Measurements from ENCODE around the gene SGO1. TPM values are rescaled to one million over a fixed set of nuclear protein-coding genes. Genes with fewer than 3 reads are reported as not detected.
A peak's percentile ranks its signal among the peaks of the same experiment; 100 is the strongest.
"Not testable (repeated sequence)": the region's sequence is repeated elsewhere in the genome, so short reads cannot be mapped to it uniquely, and the experiment has no call there.

SGO1 gene
- total RNA-seq (2014; rRNA removed; shearing (Covaris generic)): 15.9 and 18.2 TPM in 2 replicates
- 19.6 and 20.4 TPM in 2 replicates for polyA plus RNA-seq (2015; cell fraction: cytosol; rRNA removed)
- polyA plus RNA-seq (2015; cell fraction: nucleus; rRNA removed): 12.7 and 14.7 TPM in 2 replicates

DNA sequence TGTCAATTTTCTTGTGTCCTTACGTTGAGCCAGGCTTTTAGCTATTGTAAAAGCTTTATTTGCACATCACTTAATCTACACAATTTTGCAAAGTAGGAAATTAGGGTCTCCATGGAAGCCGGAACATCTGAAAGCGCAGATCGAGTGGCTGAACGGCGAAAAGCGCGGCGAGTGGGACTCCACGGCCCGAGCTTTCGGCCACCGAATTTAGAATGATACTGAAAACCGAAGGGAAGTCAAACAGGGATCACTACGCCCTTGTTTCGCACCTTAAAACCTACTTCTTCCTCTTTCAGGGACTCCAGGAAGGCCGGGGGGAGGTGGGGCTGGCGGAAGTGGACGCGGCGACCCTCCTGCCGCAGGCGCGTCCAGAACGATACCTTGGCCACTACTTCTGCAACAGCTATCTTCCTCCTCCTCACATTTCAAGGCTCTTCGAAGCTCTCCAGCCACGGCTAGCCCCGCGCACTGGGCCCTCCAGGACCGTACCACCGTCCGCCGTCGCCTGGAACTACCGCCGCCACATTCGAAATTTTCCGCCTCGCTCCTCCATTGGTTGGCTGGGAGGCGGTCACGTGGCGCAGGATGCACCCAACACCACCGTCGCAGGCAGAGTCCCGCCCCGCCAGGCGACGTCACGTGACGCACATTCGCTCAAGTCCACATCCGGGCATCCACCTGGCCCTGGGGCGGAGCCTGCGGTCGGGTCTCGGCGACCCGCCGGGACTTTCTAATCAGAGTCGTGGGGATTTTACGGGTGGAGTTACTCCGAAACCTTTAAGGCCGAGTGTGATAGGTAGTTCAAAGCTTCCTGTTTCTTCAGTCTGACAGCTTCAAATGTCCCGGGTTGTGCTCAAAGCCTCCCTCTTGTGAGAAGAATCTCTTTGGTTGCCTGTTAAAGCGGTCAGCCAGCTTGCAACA lies at the start of gene SGO1:
Gene SGO1 (minus strand): TSS at position 528 of the 921 bp plus-strand sequence. CDS start 2,179 bp downstream, outside the sequence.
- peak; percentile 97 for DNase-seq (ENCODE audit: low read depth)

DNA sequence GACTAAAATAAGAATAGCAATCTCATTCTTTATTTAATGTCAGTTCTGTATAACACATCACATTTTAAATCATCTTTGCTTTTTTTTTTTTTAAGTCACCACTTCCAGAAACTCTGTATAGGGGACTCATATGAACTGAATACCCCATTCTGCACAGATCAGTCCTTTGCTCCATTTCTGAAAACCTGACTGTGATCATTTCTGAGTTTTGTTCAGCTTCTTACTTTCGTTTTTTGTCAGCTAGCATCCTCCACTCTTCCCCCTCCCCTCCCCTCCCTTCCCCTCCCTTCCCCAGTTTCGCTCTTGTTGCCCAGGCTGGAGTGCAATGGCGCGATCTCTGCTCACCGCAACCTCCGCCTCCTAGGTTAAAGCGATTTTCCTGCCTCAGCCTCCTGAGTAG lies 49.8 kb upstream of the SGO1 start:
- no peak for DNase-seq (ENCODE audit: low read depth)

DNA sequence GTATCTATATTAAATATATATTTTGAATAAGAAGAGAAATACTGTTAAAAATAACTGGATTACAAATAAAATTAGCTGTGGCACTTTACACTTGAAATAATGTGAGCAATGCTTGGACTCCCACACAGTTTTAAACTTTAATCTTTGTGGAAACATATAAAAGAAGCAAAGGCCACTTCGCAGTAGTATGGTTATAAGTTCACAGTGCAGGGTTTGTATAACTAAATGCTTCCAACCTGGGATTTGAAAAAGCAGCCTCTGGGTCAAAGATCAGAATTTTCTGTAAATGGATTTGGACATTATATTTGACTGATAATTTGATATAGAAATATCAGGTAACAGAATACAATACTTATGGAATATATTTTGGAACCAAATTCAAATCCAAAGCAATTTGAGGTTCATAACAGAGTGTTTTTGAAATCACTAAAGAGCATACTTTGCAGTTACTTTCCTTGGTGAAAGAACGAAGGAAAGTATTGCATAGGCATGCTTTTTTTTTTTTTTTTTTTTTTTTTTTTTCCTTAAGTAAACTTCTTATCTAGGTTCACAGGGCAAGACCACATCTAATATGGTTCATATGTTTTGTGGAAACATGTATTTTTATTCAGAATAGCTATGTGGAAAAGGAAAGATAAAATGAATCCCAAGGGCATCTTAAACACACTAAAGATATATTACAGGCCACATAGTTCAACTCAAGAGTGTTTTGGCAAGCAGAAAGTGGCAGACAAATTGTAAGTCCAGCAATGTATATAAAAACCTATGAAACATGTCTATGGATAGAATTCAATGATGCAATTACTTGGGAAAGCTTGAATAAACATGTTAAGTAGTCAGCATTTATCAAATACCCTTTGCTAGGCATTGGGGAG lies 47.1 kb upstream of the SGO1 start:
- no peak for DNase-seq (ENCODE audit: low read depth)

DNA sequence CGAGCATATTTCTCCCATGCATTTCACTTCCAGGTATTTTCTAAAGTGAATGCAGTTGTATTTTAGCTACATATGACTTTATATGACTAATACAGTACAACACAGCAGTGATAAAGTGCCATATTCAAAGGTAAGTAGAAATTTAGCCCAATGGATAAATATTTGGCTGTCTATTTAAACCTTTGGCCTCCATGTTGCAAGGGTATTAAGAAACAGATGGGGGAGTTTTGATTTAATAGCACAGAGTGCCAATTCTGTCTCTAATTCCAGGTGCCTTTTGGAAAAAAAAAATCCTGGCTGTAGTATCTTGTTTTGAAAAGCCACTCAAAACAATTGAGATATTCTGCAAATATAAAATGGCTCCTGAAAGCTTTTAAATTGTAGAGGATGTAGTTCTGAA lies 44.9 kb upstream of the SGO1 start:
- DNase-seq (ENCODE audit: low read depth): no peak

DNA sequence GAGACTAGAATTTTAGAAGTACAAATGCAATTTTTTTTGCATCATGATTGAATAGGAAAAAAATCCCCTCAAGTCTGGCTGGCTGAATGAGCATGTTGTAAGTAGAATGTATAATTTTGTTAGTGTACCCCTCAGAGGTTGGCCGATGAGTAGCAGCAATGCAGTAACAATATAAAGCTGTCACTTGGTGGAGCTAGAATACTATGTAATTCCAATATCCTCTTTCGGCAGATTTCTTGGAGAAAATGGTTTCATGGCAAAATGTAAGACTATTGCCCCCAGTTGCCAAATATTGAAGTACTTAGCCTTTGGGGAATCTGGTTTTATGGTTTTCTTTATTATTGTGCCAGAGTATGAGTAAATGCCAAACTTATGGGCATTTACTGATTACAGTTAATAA lies 39.8 kb upstream of the SGO1 start:
- peak; percentile 47 for DNase-seq (ENCODE audit: low read depth)

DNA sequence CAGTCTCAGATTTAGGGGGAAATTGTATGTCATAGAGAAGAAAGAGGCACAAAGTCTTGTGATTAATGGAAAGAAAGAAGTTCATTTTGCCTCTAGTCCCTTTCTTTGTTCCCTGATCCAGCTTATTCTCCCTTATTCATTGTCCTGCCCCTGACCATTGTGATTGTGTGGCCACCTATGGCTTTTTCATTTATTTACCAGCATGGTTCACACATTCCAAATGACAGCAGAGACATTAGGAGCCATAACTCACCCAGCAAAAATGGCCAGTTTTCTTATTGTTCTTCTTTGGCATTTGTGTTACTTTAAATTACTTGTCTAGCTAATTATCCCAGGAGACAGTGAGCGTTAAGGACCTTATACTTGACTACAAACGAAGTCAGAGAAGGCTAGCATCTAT lies 36.3 kb upstream of the SGO1 start:
- DNase-seq (ENCODE audit: low read depth): no peak

GRCh38 chr3:20218215-20218614 lies 32.2 kb upstream of the SGO1 start:
- DNase-seq (ENCODE audit: low read depth): no peak

- DNase-seq (ENCODE audit: low read depth): peak; percentile 66
Measured at GRCh38 chr3:20215636-20216035, 29.6 kb upstream of the SGO1 start.

DNA sequence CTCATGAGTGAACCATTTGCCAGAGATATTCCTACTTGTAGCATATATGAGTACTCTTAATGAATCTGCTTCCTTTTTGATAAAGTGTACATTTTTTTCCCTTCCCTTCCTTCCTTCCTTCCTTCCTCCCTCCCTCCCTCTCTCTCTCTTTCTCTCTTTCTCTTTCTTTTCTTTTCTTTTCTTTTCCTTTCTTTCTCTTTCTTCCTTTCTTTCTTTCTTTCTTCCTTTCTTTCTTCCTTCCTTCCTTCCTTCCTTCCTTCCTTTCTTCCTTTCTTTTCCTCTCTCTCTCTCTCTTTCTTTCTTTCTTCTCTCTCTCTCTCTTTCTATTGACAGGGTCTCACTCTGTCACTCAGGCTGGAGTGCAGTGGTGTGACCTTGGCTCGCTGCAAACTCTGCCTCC lies 27.5 kb upstream of the SGO1 start:
- not testable (repeated sequence) for DNase-seq (ENCODE audit: low read depth)

- DNase-seq (ENCODE audit: low read depth): not testable (repeated sequence)
Measured at GRCh38 chr3:20207945-20208344, 21.9 kb upstream of the SGO1 start.

- not testable (repeated sequence) for DNase-seq (ENCODE audit: low read depth)
Measured at GRCh38 chr3:20205898-20206297, 19.9 kb upstream of the SGO1 start.

DNA sequence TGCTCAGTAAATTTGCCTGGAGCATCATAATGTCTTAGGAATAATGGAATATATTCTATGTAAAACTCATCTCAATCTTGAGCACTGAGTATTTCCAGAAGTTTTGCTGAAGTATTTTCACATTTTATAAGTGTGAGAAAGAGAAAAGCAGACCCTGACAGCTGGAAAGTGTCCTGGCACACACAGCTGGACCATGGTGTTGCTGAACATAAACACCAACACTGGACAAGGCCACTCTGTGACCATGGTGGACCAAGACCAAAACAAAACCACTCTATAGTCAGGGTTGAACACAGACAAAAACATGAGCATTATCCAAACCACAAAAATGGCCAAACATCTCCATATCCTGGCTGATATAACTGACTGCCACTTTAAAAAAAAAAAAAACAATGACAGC lies 15.1 kb upstream of the SGO1 start:
- DNase-seq (ENCODE audit: low read depth): no peak

DNA sequence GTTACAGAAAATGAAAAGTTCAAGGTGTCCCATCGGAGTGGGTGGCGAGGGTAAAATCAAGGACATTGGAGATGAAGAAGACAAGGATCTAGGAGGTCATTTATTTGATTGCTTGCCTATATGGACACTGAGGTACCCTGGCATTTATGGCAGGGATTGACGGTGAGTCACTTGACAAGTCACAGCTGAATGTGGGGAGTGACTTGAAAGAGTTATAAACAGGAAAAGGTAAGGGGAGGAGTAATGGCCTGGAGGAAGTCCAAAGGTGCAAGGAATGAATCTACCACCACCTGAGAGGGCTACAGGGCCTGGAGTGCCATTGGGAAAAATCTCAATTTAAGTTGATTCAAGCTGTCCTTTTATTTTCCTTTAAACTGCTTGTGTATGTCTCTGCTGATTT lies 11.8 kb upstream of the SGO1 start:
- peak; percentile 49 for DNase-seq (ENCODE audit: low read depth)

GRCh38 chr3:20194793-20195460 lies 8.9 kb upstream of the SGO1 start:
- no peak for DNase-seq (ENCODE audit: low read depth)

DNA sequence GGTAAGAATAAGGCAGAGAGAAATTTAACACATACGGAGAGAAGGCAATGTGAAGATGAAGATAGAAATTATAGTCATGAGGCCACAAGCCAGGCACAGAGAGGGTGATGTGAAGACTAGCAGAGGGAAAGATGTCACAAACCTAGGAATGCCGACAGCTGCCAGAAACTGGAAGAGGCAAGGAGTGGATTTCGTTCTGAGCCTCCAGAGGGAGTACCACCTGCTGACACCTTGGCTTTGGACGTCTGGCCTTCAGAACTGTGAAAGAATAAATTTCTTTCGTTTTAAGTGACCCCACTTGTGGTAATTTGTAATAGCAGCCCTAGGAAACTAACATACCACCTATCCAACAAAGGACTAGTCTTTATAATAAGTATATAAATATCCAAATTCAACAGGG lies 5.0 kb upstream of the SGO1 start:
- DNase-seq (ENCODE audit: low read depth): peak; percentile 3

- no peak for DNase-seq (ENCODE audit: low read depth)
Measured at GRCh38 chr3:20186600-20187004, 596 bp upstream of the SGO1 start.

DNA sequence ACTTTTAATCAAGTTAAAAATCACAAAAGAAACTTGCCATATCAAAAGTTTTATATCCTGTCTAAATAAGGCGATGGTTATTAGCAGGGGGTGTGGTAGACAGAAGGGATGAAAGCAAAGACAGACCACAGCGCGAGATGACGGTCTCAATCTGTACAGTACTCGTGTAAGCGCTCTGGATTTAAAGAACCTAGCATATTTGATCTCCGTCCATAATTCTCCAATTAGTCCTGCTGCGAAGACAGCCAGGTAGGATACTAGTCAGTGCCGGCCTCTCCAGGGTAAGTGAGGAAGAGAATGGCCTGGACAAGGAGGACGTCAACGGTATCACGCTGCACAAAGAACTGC lies 701 bp downstream of the SGO1 start:
- peak; percentile 9 for DNase-seq (ENCODE audit: low read depth)

GRCh38 chr3:20182206-20182605 lies 3.8 kb downstream of the SGO1 start:
- DNase-seq (ENCODE audit: low read depth): no peak

DNA sequence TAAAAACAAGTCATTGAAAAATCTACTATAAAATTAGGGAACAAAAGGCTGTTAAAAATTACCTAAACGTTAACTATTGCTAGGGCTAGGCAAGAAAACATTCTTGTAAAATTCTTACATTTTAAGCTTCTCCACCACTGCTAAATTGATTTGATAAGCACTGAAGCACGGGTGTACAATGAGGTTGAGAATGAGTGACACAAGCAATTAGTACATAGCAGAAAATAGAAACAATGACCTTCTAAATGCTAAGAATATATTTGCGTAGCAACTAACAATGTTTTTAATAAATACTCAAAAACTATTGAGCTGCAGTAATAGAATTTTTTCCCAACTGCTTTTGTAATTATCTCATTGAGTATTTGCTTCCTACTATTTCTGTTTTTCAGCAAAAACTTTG lies 4.7 kb downstream of the SGO1 start:
- DNase-seq (ENCODE audit: low read depth): no peak

GRCh38 chr3:20173844-20174410 lies 12.1 kb downstream of the SGO1 start:
- DNase-seq (ENCODE audit: low read depth): no peak

DNA sequence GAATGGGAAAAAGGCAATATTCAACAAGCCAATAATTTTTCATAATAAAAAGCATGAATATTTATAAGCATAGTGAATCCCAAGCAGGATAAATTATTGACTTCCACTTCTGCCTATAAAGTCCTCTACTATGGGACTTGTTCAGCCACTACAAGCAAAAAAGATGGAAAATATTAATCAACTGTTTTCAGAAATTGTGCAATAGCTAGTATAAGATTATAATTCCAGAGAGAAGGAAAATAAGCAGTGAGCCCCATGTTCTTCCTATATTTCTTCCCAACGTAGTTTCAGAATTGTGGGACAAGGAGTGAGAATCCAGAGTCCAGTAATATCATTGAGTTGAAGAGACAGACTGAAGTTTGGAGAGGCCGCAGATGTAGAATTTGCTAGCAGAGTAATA lies 24.3 kb downstream of the SGO1 start:
- DNase-seq (ENCODE audit: low read depth): no peak

Measured in HT1080 (cell line).